ENCODE data around the gene ATXN10.

Gene ATXN10

DNA sequence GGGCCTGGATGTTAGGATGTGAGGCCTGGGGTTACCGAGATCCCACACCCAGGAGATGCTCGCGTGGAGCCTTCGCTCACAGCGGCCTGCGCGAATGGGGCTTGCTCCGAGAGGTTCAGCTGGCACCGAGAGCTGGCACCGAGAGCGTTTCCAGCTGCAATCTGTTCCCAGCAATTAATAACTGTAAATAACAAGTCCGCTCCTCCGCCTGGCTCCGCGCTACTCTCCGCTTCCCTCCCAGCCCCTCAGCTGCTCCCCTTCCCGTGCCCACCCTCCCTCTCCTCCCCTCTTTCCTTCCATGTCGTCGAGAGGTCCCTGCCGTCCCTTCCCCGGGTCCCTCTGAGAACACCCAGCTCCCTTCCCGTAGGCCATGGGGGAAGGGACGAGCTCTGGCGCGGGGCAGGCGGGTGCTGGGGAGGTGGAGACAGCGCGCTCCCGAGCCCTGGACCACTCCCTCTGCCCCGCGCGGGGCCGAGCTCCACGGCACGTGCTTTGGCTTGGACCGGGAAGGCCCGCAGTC is 194.6 kb downstream of the ATXN10 start:
- DNase-seq, result peak in 1 of 2 experiments; percentile 14

DNA sequence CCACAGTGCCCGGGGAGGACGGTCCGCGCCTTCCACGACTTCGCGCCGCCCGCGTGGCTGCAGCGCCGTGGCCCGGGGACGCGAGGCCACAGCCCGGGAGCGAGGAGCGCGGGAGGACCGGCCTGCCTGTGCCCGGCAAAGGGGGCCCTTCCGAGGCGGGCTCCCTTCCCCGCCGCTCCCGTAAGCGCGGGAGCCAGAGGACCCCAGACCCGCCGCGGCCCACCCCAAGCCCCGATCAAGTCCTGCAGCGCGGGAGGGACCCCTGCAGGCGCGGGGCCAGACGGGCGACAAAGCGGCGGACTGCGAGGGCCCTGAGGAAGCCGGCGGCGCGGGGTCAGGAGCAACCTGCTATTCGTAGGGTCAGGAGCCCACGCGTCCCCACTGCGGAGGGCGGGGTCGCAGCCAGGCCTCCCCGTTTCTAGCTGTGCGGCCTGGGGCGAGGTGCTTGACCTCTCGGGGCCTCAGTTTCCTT is 195.0 kb downstream of the ATXN10 start:
- DNase-seq, result no peak

DNA sequence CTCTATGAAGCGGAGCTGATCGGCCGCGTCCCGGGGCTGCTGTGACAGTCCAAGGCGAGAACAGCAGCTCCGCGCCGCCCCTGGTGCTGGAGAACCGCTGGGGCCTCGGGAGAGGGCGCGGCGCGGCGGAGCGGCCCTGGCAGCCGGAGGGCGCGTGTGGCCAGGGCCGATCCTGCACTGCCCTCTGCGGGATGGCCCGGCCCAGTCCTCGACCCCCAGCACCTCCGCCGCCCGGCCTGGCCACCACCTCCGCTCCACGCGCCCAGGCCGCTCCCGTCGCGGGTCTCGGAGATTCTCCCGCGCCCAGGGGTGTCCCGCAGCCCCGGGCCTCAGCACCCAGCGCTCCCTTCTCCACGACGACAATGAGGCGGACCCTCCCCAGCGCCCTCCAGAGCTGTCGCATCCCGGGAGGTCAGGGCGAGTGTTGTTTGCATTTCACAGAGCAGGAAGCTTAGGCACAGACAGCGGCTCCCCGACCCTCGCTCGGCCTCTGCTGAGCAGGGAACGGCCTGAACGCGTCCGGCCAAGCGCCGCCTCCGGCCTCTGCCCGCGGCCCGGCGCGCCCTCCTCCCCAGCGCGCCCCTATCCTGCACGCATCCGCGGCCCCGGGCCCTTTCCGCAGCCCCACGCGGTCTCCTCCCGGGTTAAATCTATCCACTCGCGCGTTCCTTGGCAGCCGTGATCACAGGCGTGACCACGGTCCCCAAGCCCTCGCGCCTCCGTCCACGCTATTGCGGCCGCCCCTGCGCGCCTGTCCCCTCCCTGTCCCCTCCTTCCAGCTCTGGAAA is 195.7 kb downstream of the ATXN10 start:
- no peak for DNase-seq

DNA sequence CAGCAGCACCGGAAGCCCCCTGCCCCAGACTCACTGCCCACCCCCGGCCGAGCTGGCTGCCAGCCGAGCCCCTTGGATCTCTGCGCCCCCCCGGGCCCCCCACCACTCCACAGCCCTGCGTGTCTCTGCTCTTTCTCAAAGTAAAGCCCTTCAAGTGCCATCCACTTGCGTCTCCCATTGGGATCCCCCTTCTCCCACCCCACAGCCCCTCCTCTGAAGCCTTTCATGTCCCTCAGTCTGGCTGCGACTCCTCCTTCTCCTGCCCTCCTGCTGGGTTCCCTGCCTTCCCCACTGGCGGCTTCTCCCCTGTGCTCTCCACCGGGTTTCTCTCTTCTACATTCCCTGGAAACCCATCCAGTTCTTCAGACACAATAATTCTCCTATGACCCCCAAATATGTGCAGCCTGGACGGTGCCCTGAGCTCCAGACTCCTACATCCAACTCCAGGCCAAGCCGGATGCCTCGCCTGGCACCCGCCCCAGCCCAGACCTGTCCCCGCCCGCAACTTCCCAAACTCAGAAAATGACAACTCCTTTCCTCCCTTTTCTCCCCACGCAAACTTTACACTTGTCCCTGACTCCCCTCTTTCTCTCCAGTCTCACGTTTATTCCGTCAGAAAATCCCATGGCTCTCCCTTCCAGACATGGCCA is 196.4 kb downstream of the ATXN10 start:
- no peak for DNase-seq

DNA sequence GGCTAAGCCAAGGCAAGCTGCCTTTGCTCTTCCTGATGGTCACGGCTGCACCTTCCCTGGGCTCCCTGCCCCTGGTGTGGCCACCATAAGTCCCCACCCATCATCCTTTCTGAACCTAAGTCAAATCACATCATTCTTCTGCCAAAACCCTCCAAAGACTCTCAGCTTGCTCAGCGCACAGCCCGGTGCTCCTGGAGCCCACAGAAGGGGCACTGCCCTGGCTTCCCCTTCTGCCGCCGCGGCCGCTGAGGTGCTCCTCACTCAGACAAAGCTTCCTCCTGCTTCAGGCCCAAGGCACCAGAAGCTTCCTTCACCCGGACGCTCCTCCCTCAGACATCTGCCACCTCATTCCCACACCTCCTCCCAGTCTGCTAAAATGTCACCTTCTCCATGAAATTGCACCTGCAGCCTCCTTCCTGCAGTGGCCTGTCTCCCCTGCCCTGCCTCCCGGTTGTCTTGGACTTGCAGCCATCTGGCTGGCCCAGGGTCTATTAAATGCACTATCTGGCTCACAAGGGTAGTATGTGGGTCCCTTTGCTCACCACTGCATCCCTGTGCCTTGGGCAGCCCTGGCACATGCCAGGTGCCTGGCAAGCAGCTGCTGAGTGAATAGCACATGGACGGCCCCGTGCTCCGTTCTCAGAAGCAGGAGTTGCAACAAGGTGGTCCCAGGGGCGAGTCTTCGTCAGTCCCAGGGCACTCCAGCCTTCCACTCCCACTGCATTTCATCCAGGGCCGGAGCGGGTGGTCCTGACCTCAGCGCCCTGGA is 197.1 kb downstream of the ATXN10 start:
- no peak for DNase-seq

DNA sequence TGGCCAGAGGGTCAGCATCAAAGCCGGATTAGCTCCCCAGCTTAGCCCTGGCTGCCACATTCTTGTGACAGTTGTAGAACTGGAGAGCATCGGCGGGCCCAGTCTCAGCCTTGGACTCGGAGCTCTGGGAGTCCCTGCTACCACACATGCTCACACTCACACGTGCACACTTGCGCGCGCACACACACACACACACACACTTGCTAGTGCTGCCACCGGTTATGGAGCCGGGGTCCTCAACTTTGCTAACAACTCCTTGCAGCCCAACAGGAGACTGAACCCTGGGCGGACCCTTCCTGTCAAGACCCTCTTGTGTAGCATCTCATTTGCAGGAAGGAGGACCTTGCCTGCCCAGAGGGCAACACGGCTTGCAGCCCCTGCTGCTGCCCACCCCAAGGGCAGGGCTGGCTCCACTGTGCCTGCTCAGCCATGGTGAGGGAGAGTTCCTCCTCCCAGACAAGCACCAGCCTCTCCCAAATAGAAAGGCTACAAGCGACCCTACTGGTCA is 197.8 kb downstream of the ATXN10 start:
- DNase-seq, result no peak

DNA sequence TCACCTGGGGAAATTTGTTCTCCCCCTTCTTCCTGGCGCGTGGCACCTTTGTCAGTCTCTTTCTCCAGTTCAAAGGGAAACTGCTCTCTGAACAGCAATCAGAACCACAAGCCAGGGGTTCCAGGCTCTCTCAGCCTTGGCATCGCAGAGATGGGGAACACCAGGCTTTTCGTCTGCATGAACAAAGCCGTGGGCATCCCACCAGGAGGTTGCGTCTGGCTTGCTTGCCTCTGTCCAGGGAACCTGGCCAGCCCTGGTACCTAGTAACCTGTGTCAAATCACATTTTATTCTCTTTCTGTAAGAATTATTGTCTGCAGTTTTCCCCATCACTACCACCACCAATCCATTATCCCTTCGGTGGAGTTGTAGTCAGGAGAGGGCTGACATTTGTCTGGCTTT is 198.4 kb downstream of the ATXN10 start:
- DNase-seq, result no peak

DNA sequence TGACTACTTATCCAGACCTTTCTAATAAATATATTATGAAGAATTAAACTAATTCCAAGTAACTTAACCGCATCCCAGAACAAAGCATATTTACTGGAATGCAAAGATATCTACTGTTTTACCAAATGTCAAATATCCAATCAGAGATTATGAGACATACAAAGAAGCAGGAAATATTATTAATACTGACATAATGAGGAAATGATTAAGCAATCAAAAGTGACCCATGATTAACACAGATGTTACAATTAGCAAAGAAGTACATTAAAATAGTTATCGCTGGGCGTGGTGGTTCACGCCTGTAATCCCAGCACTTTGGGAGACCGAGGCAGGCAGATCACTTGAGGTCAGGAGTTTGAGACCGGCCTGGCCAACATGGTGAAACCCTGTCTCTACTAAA is 200.1 kb downstream of the ATXN10 start:
- no peak for DNase-seq

DNA sequence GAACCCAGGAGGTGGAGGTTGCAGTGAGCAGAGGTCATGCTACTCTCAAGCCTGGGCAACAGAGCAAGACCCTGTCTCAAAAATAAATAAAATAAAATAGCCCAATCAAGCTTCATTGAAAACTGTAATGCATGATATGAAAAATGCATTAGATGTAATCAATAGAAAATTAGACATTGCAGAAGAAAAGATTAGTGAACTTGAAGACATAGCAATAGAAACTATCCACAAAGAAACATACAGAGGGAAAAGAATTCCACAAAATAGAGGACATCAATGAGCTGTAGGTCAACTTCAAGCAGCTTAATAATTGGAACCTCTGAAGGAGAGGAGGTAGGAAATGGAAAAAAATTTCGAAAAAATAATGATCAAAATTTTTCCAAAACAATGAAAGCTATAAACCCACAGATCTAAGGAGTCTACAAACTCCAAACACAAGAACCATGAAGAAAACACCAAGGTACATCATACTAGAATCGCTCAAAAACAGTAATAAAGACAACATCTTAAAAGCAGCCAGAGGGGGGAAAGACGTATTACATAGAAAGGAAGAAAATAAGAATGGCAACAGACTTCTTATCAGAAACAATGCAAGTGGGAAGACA is 201.1 kb downstream of the ATXN10 start:
- DNase-seq, result no peak

DNA sequence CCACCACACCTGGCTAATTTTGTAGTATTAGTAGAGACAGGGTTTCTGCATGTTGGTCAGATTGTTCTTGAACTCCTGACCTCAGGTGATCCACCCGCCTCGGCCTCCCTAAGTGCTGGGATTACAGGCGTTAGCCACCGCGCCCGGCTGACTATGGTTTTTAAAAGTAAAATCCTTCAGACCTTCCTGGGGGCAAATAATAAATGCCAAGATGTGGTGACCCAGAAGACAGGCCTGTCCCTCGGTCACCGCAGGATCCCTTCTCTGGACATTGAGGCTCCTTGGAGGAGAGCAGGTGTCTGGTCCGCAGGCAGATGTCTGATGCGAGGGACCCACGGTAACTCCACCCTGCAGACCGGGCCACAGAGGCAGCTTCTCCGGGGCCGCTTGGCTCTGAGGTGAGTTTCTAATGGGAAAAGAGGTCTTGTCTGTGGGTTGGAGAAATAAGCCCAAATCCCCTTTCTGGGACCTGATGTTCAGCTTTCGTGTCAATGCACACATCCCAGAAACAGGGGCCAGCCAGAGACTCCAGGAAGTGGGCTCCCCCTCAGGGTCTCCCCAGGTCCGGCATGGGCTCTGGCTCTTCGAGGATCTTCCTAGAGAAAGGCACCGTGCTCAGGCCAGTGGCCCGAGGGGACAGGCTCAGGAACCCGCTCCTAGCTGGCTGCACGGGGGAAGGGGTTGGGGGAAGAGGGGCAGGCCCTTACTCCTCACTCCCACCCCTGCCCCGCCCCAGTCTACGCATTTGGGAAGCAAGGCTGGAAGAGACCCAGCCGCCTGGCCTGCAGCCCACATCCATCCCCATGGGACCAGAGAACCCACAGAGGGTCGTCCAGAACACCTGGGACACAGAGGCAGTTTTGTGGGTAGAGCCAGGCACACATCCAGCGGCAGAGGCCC is 204.8 kb downstream of the ATXN10 start:
- DNase-seq, result no peak

DNA sequence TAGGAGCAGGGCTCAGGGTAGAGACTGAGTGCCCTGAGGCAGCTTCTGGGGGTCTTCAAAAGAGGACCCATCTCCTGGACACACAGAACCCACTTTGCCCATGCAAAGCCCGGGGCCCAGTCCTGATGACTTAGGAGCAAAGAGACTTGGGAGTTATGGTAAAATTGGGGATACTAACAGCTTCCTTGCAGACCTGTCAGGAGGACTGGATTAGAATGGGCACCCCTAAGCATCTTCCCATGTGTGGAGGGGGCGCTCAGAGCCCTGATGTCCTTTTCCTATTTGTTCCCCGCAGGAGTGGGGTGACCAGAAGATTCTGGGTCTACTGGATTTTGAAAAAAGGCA is 205.4 kb downstream of the ATXN10 start:
- DNase-seq, result no peak

DNA sequence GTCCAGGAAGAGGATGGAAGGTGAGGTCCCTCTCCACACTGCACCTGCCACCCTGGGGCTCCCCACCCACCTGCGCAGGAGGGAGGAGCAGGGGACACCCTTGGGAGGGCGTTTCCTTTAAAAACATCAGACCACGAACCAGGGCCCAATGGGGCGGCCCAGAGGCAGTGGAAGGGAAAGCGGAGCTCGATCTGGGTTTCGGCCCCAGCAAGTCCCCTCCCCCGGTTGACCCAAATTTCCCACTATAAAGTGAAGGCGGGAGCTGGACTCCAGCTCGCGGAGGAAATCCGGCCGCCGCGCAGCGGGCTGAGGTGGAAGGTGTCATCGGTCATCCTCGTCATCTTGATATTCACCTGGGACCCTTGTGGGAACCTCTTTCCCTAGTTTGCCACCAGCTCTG is 206.0 kb downstream of the ATXN10 start:
- no peak for DNase-seq

DNA sequence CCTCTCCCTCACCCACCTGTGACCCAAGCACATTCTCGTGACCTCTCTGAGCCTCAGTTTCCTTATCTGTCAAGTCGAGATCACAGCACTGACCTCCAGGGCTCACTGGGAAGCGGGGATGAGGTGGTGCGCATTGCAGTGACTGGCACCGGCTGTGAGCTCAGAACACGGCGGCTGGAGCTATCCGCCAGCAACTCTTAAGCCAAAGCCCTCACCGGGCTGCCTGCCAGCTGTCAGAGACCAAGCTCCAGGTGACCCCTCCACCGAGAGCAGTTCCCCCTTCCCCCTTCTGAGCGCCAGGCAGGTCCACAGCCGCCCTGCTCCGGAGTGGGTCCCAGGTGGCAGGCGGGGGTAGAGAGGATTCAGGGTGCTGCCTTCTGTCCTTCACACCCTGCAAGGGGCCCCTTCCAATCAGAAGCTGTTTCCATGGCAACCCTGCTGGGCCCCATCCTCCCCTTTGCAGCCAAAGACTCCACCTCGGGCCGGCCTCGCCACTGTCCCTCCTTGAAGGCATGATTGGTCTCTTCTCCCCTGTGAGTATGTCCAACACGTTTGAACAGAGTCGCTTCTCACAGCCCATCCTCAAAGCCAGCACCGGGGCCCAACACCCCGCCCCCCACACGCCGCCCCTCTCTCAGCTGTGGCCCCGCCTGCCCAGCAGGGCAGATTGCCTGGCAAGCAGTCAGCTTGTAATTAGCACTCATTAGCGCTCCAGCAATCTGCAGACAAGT is 206.6 kb downstream of the ATXN10 start:
- DNase-seq, result peak in 1 of 2 experiments; percentile 25

DNA sequence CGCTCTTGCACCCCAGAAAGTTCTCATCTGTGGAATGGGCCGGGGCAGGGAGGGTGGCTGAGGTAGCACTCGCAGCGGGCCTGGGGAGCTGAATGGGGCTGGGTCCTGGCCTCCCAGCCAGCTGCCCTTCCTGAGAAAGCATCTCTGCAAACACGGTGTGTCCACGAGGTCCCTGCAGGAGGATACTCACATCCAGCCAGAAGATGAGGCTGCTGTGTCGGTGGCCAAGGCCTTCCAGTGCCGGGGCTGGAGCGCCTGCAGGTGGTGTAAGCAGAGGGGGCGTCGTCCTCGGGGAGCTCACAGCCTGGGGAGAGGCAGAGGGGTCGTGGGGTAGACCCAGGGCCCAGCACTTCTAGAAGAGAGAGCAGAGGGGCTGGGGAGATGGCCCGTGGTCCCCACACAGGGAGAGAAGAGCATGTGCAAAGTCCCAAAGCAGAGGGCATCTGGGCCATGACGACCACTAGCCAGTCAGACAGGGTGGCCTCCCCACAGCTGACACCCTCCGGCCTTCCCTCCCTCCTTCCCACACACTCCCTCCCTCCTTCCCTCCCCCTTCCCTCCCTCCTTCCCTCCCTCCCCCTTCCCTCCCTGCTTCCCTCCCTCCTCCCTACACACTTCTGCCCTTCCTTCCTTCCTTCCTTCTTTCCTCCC is 207.4 kb downstream of the ATXN10 start:
- DNase-seq, result no peak

DNA sequence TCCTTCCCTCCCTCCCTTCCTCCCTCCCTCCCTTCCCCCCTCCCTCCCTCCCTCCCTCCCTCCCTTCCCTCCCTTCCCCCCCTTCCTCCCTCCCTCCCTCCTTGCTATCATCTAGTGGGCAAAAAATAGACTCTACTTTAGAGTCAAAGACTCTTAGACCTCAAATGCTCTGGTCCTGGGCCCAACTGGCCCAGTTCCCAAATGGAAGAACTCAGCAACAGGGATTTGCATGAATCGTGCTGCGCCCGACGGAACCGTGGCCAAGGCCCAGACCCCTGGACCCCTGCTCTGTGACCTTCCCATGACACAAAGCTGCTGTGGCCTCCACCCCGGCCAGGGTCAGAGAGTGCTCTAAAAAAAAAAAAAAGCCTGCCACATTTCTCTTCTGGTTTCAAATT is 207.9 kb downstream of the ATXN10 start:
- DNase-seq, result no peak

DNA sequence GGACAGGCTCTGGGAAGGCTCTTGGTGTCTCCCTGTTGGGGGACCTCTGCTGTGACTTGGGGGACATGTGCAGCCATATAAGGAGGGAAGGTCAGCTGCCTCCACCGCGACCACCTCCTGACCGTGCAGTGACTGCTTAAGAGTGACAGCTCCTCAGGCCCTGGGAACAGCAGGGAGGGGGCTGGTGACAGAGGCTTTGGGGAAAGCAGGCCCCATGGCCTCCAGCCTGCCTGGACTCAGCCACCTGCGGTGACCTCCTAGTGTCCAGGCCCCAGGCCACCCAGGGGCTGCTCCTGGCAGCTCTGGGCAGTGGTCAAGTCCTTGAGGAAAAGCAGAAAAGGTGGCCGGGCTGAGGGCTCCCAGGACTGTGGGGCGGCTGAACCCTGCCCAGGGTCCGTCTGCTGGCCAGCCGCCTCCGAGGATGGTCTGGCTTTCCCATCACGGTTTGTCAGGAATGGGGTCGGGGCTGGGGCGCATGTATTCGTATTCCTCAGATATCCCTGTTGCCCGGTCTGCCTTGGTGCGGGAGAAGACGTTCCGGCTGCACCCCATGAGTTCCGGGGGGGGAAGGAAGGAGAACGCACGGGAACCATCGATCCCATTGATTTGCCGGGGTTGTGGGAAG is 208.6 kb downstream of the ATXN10 start:
- DNase-seq, result no peak

DNA sequence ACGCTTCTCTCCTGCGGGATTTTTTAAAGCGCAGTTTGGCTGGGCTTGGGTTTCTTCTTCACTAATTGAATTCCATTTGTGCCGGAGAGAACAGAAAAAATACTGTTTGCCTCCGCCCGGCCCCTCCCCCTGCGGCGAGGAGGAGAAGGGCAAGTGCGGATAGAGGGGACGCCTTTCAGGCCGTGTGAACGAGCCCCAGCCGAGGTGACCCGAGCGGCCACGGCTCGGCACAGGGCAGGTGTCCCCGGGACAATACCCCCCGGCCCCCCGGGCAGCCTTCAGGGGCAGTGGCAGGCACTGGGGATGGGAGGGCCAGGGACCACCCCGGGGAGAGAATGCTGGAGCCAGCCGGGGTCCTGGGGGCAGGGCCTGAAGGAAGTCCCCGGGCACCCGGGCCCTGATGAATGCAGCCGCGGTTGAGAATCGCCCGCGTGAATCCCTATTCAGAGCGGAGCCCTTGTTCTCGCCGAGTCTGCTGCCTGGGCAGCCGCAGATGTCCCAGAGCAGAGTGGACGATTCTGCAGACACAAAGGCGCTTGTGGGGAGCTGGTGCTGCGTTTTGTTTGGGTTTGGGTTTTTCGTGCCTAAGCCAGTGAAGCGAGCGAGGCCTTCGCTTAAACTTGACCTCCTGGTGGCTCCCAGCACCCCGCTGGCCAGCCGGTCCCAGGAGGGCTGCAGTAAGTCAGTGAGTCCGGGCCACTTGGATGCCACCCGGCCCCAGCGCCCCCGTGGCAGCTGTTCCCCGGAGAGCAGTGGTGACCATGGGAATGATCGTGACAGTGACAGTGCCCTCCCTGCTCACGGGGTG is 209.3 kb downstream of the ATXN10 start:
- DNase-seq, result no peak

DNA sequence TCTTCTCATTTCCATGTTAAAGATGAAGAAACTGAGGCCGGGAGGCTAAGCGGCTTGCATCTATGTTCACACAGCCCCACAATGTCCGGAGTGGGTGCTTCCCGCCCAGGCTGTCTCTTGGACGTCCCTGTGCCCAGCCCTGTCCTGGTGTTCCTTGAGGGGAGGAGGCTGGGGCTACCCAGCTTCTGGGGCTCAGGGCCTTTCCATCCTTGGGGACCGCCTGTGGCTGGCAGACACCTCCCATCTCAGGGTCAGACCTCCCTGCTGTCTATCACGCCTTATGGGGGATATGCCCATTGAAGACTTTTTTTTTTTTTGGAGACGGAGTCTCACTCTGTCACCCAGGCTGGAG is 209.9 kb downstream of the ATXN10 start:
- no peak for DNase-seq

Measured in NCI-H446 (cell line).